Tibial nerve (tissue), 4 donors: ENCODE measurements around the gene BRINP3. TPM values are rescaled to one million over a fixed set of nuclear protein-coding genes. Genes with fewer than 3 reads are reported as not detected.

Source experiments
- DNase-seq, 2 donors: peaks; one replicate each; pipeline ENCODE4 v3.0.0-alpha.2; 2019; ENCODE audit warnings: low spot score in 2 of 2
- H3K27ac ChIP-seq, 4 donors: fragments of 200-600 bp; sonication (generic) in 3 of 4; one replicate each; pipeline ENCODE4 v1.5.1; 2017 to 2019; ENCODE audit warnings: mild to moderate bottlenecking in 1 of 4
- H3K27me3 ChIP-seq, 2 donors: fragments of 200-600 bp; sonication (generic) in 1 of 2; one replicate each; pipeline versions ENCODE4 v1.5.1 to v1.6.0; 2017 to 2019
- H3K36me3 ChIP-seq, 3 donors: fragments of 200-600 bp; sonication (generic); one replicate each; pipeline ENCODE4 v1.5.1; 2018 to 2019
- H3K4me1 ChIP-seq, 4 donors: fragments of 200-600 bp; sonication (generic) in 3 of 4; one replicate each; pipeline ENCODE4 v1.5.1; 2017 to 2019
- H3K4me3 ChIP-seq, 4 donors: fragments of 200-600 bp; sonication (generic) in 3 of 4; one replicate each; pipeline ENCODE4 v1.5.1; 2017 to 2019; ENCODE audit warnings: mild to moderate bottlenecking in 1 of 4, moderate library complexity in 1 of 4
- H3K9me3 ChIP-seq, 4 donors: fragments of 200-600 bp; sonication (generic) in 3 of 4; one replicate each; pipeline ENCODE4 v1.5.1; 2017 to 2019
- CTCF ChIP-seq, 5 experiments: fragments of 200-600 bp in 3 of 5; fragments of 450-650 bp in 2 of 5; sonication (generic) in 3 of 5; IDR thresholded peaks; one replicate each; pipeline ENCODE4 v1.5.1; 2016 to 2019; ENCODE audit warnings: antibody characterized with exemption in 5 of 5, mild to moderate bottlenecking in 3 of 5, moderate library complexity in 2 of 5
- EP300 ChIP-seq, 2 donors: sonication (generic); formaldehyde crosslinking; IDR thresholded peaks; one replicate each; pipeline ENCODE4 v1.6.1; 2017; ENCODE audit warnings: antibody characterized with exemption in 2 of 2, mild to moderate bottlenecking in 1 of 2
- POLR2A ChIP-seq, 2 donors: fragments of 450-650 bp; IDR thresholded peaks; one replicate each; pipeline ENCODE4 v1.6.1; 2017; ENCODE audit warnings: antibody characterized with exemption in 2 of 2, mild to moderate bottlenecking in 2 of 2, moderate library complexity in 2 of 2
- WGBS, 2 donors: methylation state at CpG; one replicate each; pipeline ENCODE4 v1.1.5; 2018; 5-methylcytosine and 5-hydroxymethylcytosine counted together
- total RNA-seq, 4 donors: library from RNA; depleted of rRNA; stranded (reverse); fragments of >200 nt; gene quantifications; one replicate each; pipeline ENCODE4 v1.1.0, GENCODE V29; 2016

BRINP3 gene
- total RNA-seq, 4 donors from 2014 or later: 0.20 to 0.21 TPM; not detected in 2

GRCh38 chr1:190098107-190098506 lies 379.6 kb downstream of the BRINP3 start:
- Histone ChIP-seq H3K9me3 (no peaks in the 10 kb centered on the region), H3K4me1 (no peaks in the 10 kb centered on the region), H3K27me3 (no peaks in the 10 kb centered on the region), H3K27ac (no peak overlapping the region), H3K36me3 (no peaks in the 10 kb centered on the region), H3K4me3 (no peak overlapping the region)
- WGBS, 2 donors: 82 to 84% methylated on average over 7 of the region's 7 CpGs
- no peak for DNase-seq
- TF ChIP-seq POLR2A (IDR thresholded peaks at IDR 0.05): no peak
- no peak for TF ChIP-seq CTCF (IDR thresholded peaks at IDR 0.05)
- no peak for TF ChIP-seq EP300 (IDR thresholded peaks at IDR 0.05)

- no peaks in the 10 kb centered on the region for H3K9me3 ChIP-seq
- TF ChIP-seq POLR2A (IDR thresholded peaks at IDR 0.05) (no peak), EP300 (IDR thresholded peaks at IDR 0.05) (no peak), CTCF (IDR thresholded peaks at IDR 0.05) (no peak)
Measured at GRCh38 chr1:190095596-190095995, 382.1 kb downstream of the BRINP3 start.

GRCh38 chr1:190084552-190084951 lies 393.1 kb downstream of the BRINP3 start:
- no peak overlapping the region for H3K4me3 ChIP-seq
- no peaks in the 10 kb centered on the region for H3K36me3 ChIP-seq
- WGBS, 2 donors: 66 to 75% methylated on average over 8 of the region's 8 CpGs
- H3K27me3 ChIP-seq: no peaks in the 10 kb centered on the region
- H3K4me1 ChIP-seq: no peaks in the 10 kb centered on the region
- H3K9me3 ChIP-seq: no peaks in the 10 kb centered on the region
- no peak for TF ChIP-seq CTCF (IDR thresholded peaks at IDR 0.05)
- TF ChIP-seq EP300 (IDR thresholded peaks at IDR 0.05): no peak
- TF ChIP-seq POLR2A (IDR thresholded peaks at IDR 0.05): no peak
- no peak overlapping the region for H3K27ac ChIP-seq
- no peak for DNase-seq

More at GRCh38 chr1:190095596-190095995, 382.1 kb downstream of the BRINP3 start:
- H3K4me3 ChIP-seq: no peak overlapping the region
- H3K4me1 ChIP-seq: no peaks in the 10 kb centered on the region
- no peak overlapping the region for H3K27ac ChIP-seq
- no peaks in the 10 kb centered on the region for H3K36me3 ChIP-seq
- no peak for DNase-seq
- no peaks in the 10 kb centered on the region for H3K27me3 ChIP-seq
- 89 to 96% methylated on average over 1 of the region's 1 CpG for WGBS, 2 donors

- WGBS, 2 donors: 62 to 75% methylated on average over 2 of the region's 2 CpGs
- H3K4me3 ChIP-seq: no peak overlapping the region
- no peaks in the 10 kb centered on the region for H3K27me3 ChIP-seq
- H3K27ac ChIP-seq: no peak overlapping the region
- H3K36me3 ChIP-seq: no peaks in the 10 kb centered on the region
- TF ChIP-seq CTCF (IDR thresholded peaks at IDR 0.05): no peak
- no peak for TF ChIP-seq EP300 (IDR thresholded peaks at IDR 0.05)
- no peak for TF ChIP-seq POLR2A (IDR thresholded peaks at IDR 0.05)
- H3K9me3 ChIP-seq: no peaks in the 10 kb centered on the region
- no peaks in the 10 kb centered on the region for H3K4me1 ChIP-seq
- no peak for DNase-seq
Measured at GRCh38 chr1:190068304-190068703, 409.4 kb downstream of the BRINP3 start.

- no peak overlapping the region for H3K4me3 ChIP-seq
- WGBS, 2 donors: 36 to 68% methylated on average over 3 of the region's 3 CpGs
- H3K36me3 ChIP-seq: no peaks in the 10 kb centered on the region
- no peaks in the 10 kb centered on the region for H3K27me3 ChIP-seq
- TF ChIP-seq CTCF (IDR thresholded peaks at IDR 0.05) (no peak), EP300 (IDR thresholded peaks at IDR 0.05) (no peak), POLR2A (IDR thresholded peaks at IDR 0.05) (no peak)
- no peaks in the 10 kb centered on the region for H3K4me1 ChIP-seq
- no peaks in the 10 kb centered on the region for H3K9me3 ChIP-seq
- no peak for DNase-seq
- H3K27ac ChIP-seq: no peak overlapping the region
Measured at GRCh38 chr1:190067592-190067991, 410.1 kb downstream of the BRINP3 start.
